ENCODE data around the gene PRKACB. TPM values are rescaled to one million over a fixed set of nuclear protein-coding genes. Genes with fewer than 3 reads are reported as not detected.

The PRKACB gene
- total RNA-seq, 1 donor from 2014 or later = 64.9 TPM

GRCh38 chr1:84155517-84155916, 11.4 kb downstream of the PRKACB start:
- DNase-seq (ENCODE audit: low read depth) = no peak
- Mint-ChIP-seq H3K4me1 (ENCODE audit: low read depth, unreplicated experiment) (peaks cover 8% of the 10 kb centered on the region), H3K27ac (ENCODE audit: unreplicated experiment) (no peak overlapping the region), H3K9me3 (ENCODE audit: unreplicated experiment) (no peaks in the 10 kb centered on the region), H3K27me3 (ENCODE audit: low read depth, unreplicated experiment) (no peaks in the 10 kb centered on the region), H3K4me3 (ENCODE audit: unreplicated experiment) (no peak overlapping the region), H3K36me3 (ENCODE audit: low read depth, unreplicated experiment) (no peaks in the 10 kb centered on the region)
- FAIRE-seq = no peak
- Histone ChIP-seq H3K27ac (ENCODE audit: low read depth, low read length) (no peak overlapping the region), H3K4me3 (ENCODE audit: insufficient read depth, low read depth, low read length) (no peak overlapping the region), H3K4me1 (ENCODE audit: insufficient read depth, low read length) (peaks cover 9% of the 10 kb centered on the region), H3K9ac (ENCODE audit: low read length) (no peak overlapping the region), H3K79me2 (ENCODE audit: insufficient read depth, low read length) (no peaks in the 10 kb centered on the region), H3K4me2 (ENCODE audit: low read length) (no peak overlapping the region), H2AFZ (ENCODE audit: low read depth, low read length) (no peak overlapping the region), H3K36me3 (ENCODE audit: insufficient read depth, low read length) (no peaks in the 10 kb centered on the region), H4K20me1 (ENCODE audit: insufficient read depth, low read length) (no peaks in the 10 kb centered on the region), H3K27me3 (ENCODE audit: insufficient read depth, low read length) (no peaks in the 10 kb centered on the region), H3K9me3 (ENCODE audit: insufficient read depth, low read depth, low read length) (no peaks in the 10 kb centered on the region)
- TF ChIP-seq CTCF (IDR thresholded peaks at IDR 0.05; ENCODE audit: insufficient read depth, low read depth, low read length) (no peak), EZH2 (IDR thresholded peaks at IDR 0.05; ENCODE audit: insufficient read depth, low read length) (no peak)

GRCh38 chr1:84156210-84156621, 12.1 kb downstream of the PRKACB start:
- peak; percentile 73 for FAIRE-seq
- H3K27ac Mint-ChIP-seq (ENCODE audit: unreplicated experiment) = no peak overlapping the region
- no peaks in the 10 kb centered on the region for H3K79me2 ChIP-seq (ENCODE audit: insufficient read depth, low read length)
- H2AFZ ChIP-seq (ENCODE audit: low read depth, low read length) = no peak overlapping the region
- H3K9ac ChIP-seq (ENCODE audit: low read length) = no peak overlapping the region
- H3K27me3 ChIP-seq (ENCODE audit: insufficient read depth, low read length) = no peaks in the 10 kb centered on the region
- DNase-seq (ENCODE audit: low read depth) = peak; percentile 92
- H3K9me3 ChIP-seq (ENCODE audit: insufficient read depth, low read depth, low read length) = no peaks in the 10 kb centered on the region
- no peaks in the 10 kb centered on the region for H3K9me3 Mint-ChIP-seq (ENCODE audit: unreplicated experiment)
- no peak overlapping the region for H3K4me3 Mint-ChIP-seq (ENCODE audit: unreplicated experiment)
- H3K4me1 Mint-ChIP-seq (ENCODE audit: low read depth, unreplicated experiment) = peaks cover 8% of the 10 kb centered on the region
- H3K4me3 ChIP-seq (ENCODE audit: insufficient read depth, low read depth, low read length) = no peak overlapping the region
- no peaks in the 10 kb centered on the region for H3K36me3 Mint-ChIP-seq (ENCODE audit: low read depth, unreplicated experiment)
- peaks cover 9% of the 10 kb centered on the region for H3K4me1 ChIP-seq (ENCODE audit: insufficient read depth, low read length)
- H3K27ac ChIP-seq (ENCODE audit: low read depth, low read length) = peak overlapping the region; percentile 16
- no peaks in the 10 kb centered on the region for H3K36me3 ChIP-seq (ENCODE audit: insufficient read depth, low read length)
- H4K20me1 ChIP-seq (ENCODE audit: insufficient read depth, low read length) = no peaks in the 10 kb centered on the region
- no peaks in the 10 kb centered on the region for H3K27me3 Mint-ChIP-seq (ENCODE audit: low read depth, unreplicated experiment)
- TF ChIP-seq CTCF (IDR thresholded peaks at IDR 0.05; ENCODE audit: insufficient read depth, low read depth, low read length) (no peak), EZH2 (IDR thresholded peaks at IDR 0.05; ENCODE audit: insufficient read depth, low read length) (no peak)
- H3K4me2 ChIP-seq (ENCODE audit: low read length) = peak overlapping the region; percentile 44

- TF ChIP-seq EZH2 (IDR thresholded peaks at IDR 0.05; ENCODE audit: insufficient read depth, low read length) = no peak
- no peak for TF ChIP-seq CTCF (IDR thresholded peaks at IDR 0.05; ENCODE audit: insufficient read depth, low read depth, low read length)
- Histone ChIP-seq H3K36me3 (ENCODE audit: insufficient read depth, low read length) (no peaks in the 10 kb centered on the region), H3K27me3 (ENCODE audit: insufficient read depth, low read length) (no peaks in the 10 kb centered on the region), H3K9ac (ENCODE audit: low read length) (no peak overlapping the region), H3K27ac (ENCODE audit: low read depth, low read length) (no peak overlapping the region), H3K4me3 (ENCODE audit: insufficient read depth, low read depth, low read length) (no peak overlapping the region), H2AFZ (ENCODE audit: low read depth, low read length) (no peak overlapping the region), H3K9me3 (ENCODE audit: insufficient read depth, low read depth, low read length) (no peaks in the 10 kb centered on the region), H4K20me1 (ENCODE audit: insufficient read depth, low read length) (no peaks in the 10 kb centered on the region), H3K4me1 (ENCODE audit: insufficient read depth, low read length) (peaks cover 9% of the 10 kb centered on the region), H3K4me2 (ENCODE audit: low read length) (no peak overlapping the region), H3K79me2 (ENCODE audit: insufficient read depth, low read length) (no peaks in the 10 kb centered on the region)
- Mint-ChIP-seq H3K36me3 (ENCODE audit: low read depth, unreplicated experiment) (no peaks in the 10 kb centered on the region), H3K4me1 (ENCODE audit: low read depth, unreplicated experiment) (peaks cover 8% of the 10 kb centered on the region), H3K9me3 (ENCODE audit: unreplicated experiment) (no peaks in the 10 kb centered on the region), H3K27ac (ENCODE audit: unreplicated experiment) (no peak overlapping the region), H3K4me3 (ENCODE audit: unreplicated experiment) (no peak overlapping the region), H3K27me3 (ENCODE audit: low read depth, unreplicated experiment) (no peaks in the 10 kb centered on the region)
- FAIRE-seq = no peak
- no peak for DNase-seq (ENCODE audit: low read depth)
Measured at GRCh38 chr1:84159533-84160240, 15.6 kb downstream of the PRKACB start.
